Thyroid gland (tissue), 4 donors: ENCODE measurements around the gene RPTOR. TPM values are rescaled to one million over a fixed set of nuclear protein-coding genes. Genes with fewer than 3 reads are reported as not detected.

Experiments used
- DNase-seq, 2 donors: peaks; one replicate each; pipeline ENCODE4 v3.0.0-alpha.2; 2019
- H3K27ac ChIP-seq, 3 donors: fragments of 200-600 bp; sonication (generic); 1 replicate in 2 of 3; 2 replicates in 1 of 3; pipeline ENCODE4 v1.5.1; 2016 to 2019; ENCODE audit warnings: mild to moderate bottlenecking in 1 of 3, moderate library complexity in 1 of 3
- H3K27me3 ChIP-seq: fragments of 200-600 bp; sonication (generic); one replicate; pipeline ENCODE4 v1.5.1; 2019
- H3K36me3 ChIP-seq, 2 donors: fragments of 200-600 bp; sonication (generic); one replicate each; pipeline ENCODE4 v1.5.1; 2016 to 2019
- H3K4me1 ChIP-seq, 2 donors: fragments of 200-600 bp; sonication (generic); one replicate each; pipeline ENCODE4 v1.5.1; 2017 to 2019
- H3K4me3 ChIP-seq, 3 donors: fragments of 200-600 bp; sonication (generic); replicated peaks in 1 of 3; 1 replicate in 2 of 3; 2 replicates in 1 of 3; pipeline ENCODE4 v1.5.1; 2016; ENCODE audit warnings: mild to moderate bottlenecking in 1 of 3
- H3K9me3 ChIP-seq: fragments of 200-600 bp; sonication (generic); one replicate; pipeline ENCODE4 v1.5.1; 2017
- CTCF ChIP-seq, 6 experiments: fragments of 200-600 bp in 3 of 6; fragments of 450-650 bp in 3 of 6; sonication (generic) in 3 of 6; IDR thresholded peaks; one replicate each; pipeline ENCODE4 v1.5.1; 2016 to 2019; ENCODE audit warnings: antibody characterized with exemption in 6 of 6, mild to moderate bottlenecking in 2 of 6, inconsistent platforms in 1 of 6, moderate library complexity in 1 of 6
- POLR2A ChIP-seq, 2 donors: fragments of 450-650 bp; IDR thresholded peaks; one replicate each; pipeline ENCODE4 v1.6.1; 2017; ENCODE audit warnings: antibody characterized with exemption in 2 of 2, mild to moderate bottlenecking in 2 of 2, moderate library complexity in 1 of 2
- WGBS, 2 donors: methylation state at CpG; one replicate each; pipeline ENCODE4 v1.1.5; 2017; 5-methylcytosine and 5-hydroxymethylcytosine counted together
- intact Hi-C: fragments of 100-400 bp; cut with DNase I; formaldehyde crosslinking; loops from one replicate; pipeline ENCODE4 v1.15.1; 2023
- total RNA-seq, 4 donors: library from RNA; depleted of rRNA; stranded (reverse); fragments of >200 nt; gene quantifications; one replicate each; pipeline ENCODE4 v1.2.3, GENCODE V29; 2016

RPTOR gene
- total RNA-seq, 4 donors from 2014 or later: 24.2 to 58.1 (median 34.5) TPM

GRCh38 chr17:80630560-80631120, 86.0 kb downstream of the RPTOR start:
- intact Hi-C loops: no loop called here
- no peak for TF ChIP-seq POLR2A (IDR thresholded peaks at IDR 0.05)
- no peak for TF ChIP-seq CTCF (IDR thresholded peaks at IDR 0.05)
- Histone ChIP-seq H3K4me3 (no peak overlapping the region), H3K9me3 (no peaks in the 10 kb centered on the region), H3K27me3 (no peaks in the 10 kb centered on the region), H3K4me1 (no peaks in the 10 kb centered on the region), H3K36me3 (no peaks in the 10 kb centered on the region), H3K27ac (no peak overlapping the region)
- DNase-seq: no peak
- WGBS, 2 donors: 90 to 92% methylated on average over 7 to 9 of the region's 9 CpGs

- no peak overlapping the region for H3K4me3 ChIP-seq
- H3K4me1 ChIP-seq: no peaks in the 10 kb centered on the region
- TF ChIP-seq POLR2A (IDR thresholded peaks at IDR 0.05) (no peak), CTCF (IDR thresholded peaks at IDR 0.05) (no peak)
- intact Hi-C loops: no loop called here
- no peaks in the 10 kb centered on the region for H3K27me3 ChIP-seq
- no peak for DNase-seq
- no peaks in the 10 kb centered on the region for H3K9me3 ChIP-seq
- WGBS, 2 donors: 84 to 96% methylated on average over 7 to 10 of the region's 10 CpGs
- no peaks in the 10 kb centered on the region for H3K36me3 ChIP-seq
- H3K27ac ChIP-seq: no peak overlapping the region
These were observed 86.8 kb downstream of the RPTOR start for GRCh38 chr17:80631142-80632045.

GRCh38 chr17:80632046-80632581, 87.5 kb downstream of the RPTOR start:
- intact Hi-C loops: no loop called here
- no peaks in the 10 kb centered on the region for H3K36me3 ChIP-seq
- H3K27ac ChIP-seq: no peak overlapping the region
- WGBS, 2 donors: 75 to 83% methylated on average over 12 of the region's 12 CpGs
- TF ChIP-seq CTCF (IDR thresholded peaks at IDR 0.05) (no peak), POLR2A (IDR thresholded peaks at IDR 0.05) (no peak)
- no peak for DNase-seq
- H3K9me3 ChIP-seq: no peaks in the 10 kb centered on the region
- H3K4me1 ChIP-seq: no peaks in the 10 kb centered on the region
- H3K4me3 ChIP-seq: no peak overlapping the region
- H3K27me3 ChIP-seq: no peaks in the 10 kb centered on the region

- intact Hi-C loops: no loop called here
- DNase-seq: no peak
- TF ChIP-seq POLR2A (IDR thresholded peaks at IDR 0.05) (no peak), CTCF (IDR thresholded peaks at IDR 0.05) (no peak)
These were observed 88.6 kb downstream of the RPTOR start for GRCh38 chr17:80633207-80633606.

More at GRCh38 chr17:80633207-80633606, 88.6 kb downstream of the RPTOR start:
- H3K9me3 ChIP-seq: no peaks in the 10 kb centered on the region
- no peaks in the 10 kb centered on the region for H3K4me1 ChIP-seq
- WGBS, 2 donors: 92 to 93% methylated on average over 19 of the region's 19 CpGs
- no peaks in the 10 kb centered on the region for H3K27me3 ChIP-seq
- H3K36me3 ChIP-seq: no peaks in the 10 kb centered on the region
- no peak overlapping the region for H3K27ac ChIP-seq
- no peak overlapping the region for H3K4me3 ChIP-seq
